Measurements from ENCODE around the gene TBXAS1. TPM values are rescaled to one million over a fixed set of nuclear protein-coding genes. Genes with fewer than 3 reads are reported as not detected.

The TBXAS1 gene
- total RNA-seq, 2 donors from 2014 or later = 19.3 to 44.1 TPM

- intact Hi-C loops (cut with DNase I) = no loop called here
- TF ChIP-seq CTCF (IDR thresholded peaks at IDR 0.05) = no peak
- no peak for TF ChIP-seq POLR2A (IDR thresholded peaks at IDR 0.05)
- TF ChIP-seq POLR2AphosphoS5 (IDR thresholded peaks at IDR 0.05) = no peak
- H3K4me3 ChIP-seq = no peak overlapping the region
Observed at GRCh38 chr7:139972029-139972428, 143.0 kb downstream of the TBXAS1 start.

GRCh38 chr7:139973101-139974050 is 144.3 kb downstream of the TBXAS1 start:
- no peak for TF ChIP-seq POLR2AphosphoS5 (IDR thresholded peaks at IDR 0.05)
- no peak for TF ChIP-seq CTCF (IDR thresholded peaks at IDR 0.05)
- TF ChIP-seq POLR2A (IDR thresholded peaks at IDR 0.05) = no peak
- intact Hi-C loops (cut with DNase I) = no loop called here

More at GRCh38 chr7:139972029-139972428, 143.0 kb downstream of the TBXAS1 start:
- no peak for DNase-seq (ENCODE audit: low spot score)
- Histone ChIP-seq H3K27me3 (replicated peaks; ENCODE audit: insufficient read depth) (no peaks in the 10 kb centered on the region), H3K9me3 (no peaks in the 10 kb centered on the region), H3K4me1 (replicated peaks) (peaks cover 4% of the 10 kb centered on the region), H3K27ac (no peak overlapping the region), H3K36me3 (no peaks in the 10 kb centered on the region)

GRCh38 chr7:139974179-139974811 is 145.2 kb downstream of the TBXAS1 start:
- no peak for DNase-seq (ENCODE audit: low spot score)
- H3K36me3 ChIP-seq = no peaks in the 10 kb centered on the region
- H3K27ac ChIP-seq = no peak overlapping the region
- no peaks in the 10 kb centered on the region for H3K27me3 ChIP-seq (replicated peaks; ENCODE audit: insufficient read depth)
- H3K9me3 ChIP-seq = no peaks in the 10 kb centered on the region
- H3K4me1 ChIP-seq (replicated peaks) = no peaks in the 10 kb centered on the region
- no peak overlapping the region for H3K4me3 ChIP-seq
- 87% methylated on average over 13 of the region's 13 CpGs for WGBS
- TF ChIP-seq POLR2A (IDR thresholded peaks at IDR 0.05) = no peak
- no peak for TF ChIP-seq POLR2AphosphoS5 (IDR thresholded peaks at IDR 0.05)
- TF ChIP-seq CTCF (IDR thresholded peaks at IDR 0.05) = no peak
- intact Hi-C loops (cut with DNase I) = no loop called here

More at GRCh38 chr7:139973101-139974050, 144.3 kb downstream of the TBXAS1 start:
- no peak overlapping the region for H3K27ac ChIP-seq
- DNase-seq (ENCODE audit: low spot score) = no peak
- no peaks in the 10 kb centered on the region for H3K9me3 ChIP-seq
- H3K4me3 ChIP-seq = no peak overlapping the region
- no peaks in the 10 kb centered on the region for H3K27me3 ChIP-seq (replicated peaks; ENCODE audit: insufficient read depth)
- no peaks in the 10 kb centered on the region for H3K4me1 ChIP-seq (replicated peaks)
- no peaks in the 10 kb centered on the region for H3K36me3 ChIP-seq
- WGBS = 77% methylated on average over 11 of the region's 11 CpGs

- Histone ChIP-seq H3K36me3 (no peaks in the 10 kb centered on the region), H3K27me3 (replicated peaks; ENCODE audit: insufficient read depth) (no peaks in the 10 kb centered on the region), H3K9me3 (no peaks in the 10 kb centered on the region), H3K4me3 (no peak overlapping the region), H3K4me1 (replicated peaks) (no peaks in the 10 kb centered on the region), H3K27ac (no peak overlapping the region)
- intact Hi-C loops (cut with DNase I) = no loop called here
- DNase-seq (ENCODE audit: low spot score) = no peak
- WGBS = 80% methylated on average over 11 of the region's 11 CpGs
- TF ChIP-seq POLR2AphosphoS5 (IDR thresholded peaks at IDR 0.05) = no peak
- no peak for TF ChIP-seq POLR2A (IDR thresholded peaks at IDR 0.05)
- TF ChIP-seq CTCF (IDR thresholded peaks at IDR 0.05) = no peak
Observed at GRCh38 chr7:139976055-139976837, 147.2 kb downstream of the TBXAS1 start.
